IPS DF 4.7 (cell line): Measurements from ENCODE around the gene NTSR1.
A peak's percentile ranks its signal among the peaks of the same experiment; 100 is the strongest.

Experiments
- DNase-seq: peaks from one replicate; pipeline ENCODE4 v3.0.0-alpha.2; 2013; ENCODE audit warnings: low spot score; ENCODE audit errors: extremely low read depth

Gene NTSR1

DNA sequence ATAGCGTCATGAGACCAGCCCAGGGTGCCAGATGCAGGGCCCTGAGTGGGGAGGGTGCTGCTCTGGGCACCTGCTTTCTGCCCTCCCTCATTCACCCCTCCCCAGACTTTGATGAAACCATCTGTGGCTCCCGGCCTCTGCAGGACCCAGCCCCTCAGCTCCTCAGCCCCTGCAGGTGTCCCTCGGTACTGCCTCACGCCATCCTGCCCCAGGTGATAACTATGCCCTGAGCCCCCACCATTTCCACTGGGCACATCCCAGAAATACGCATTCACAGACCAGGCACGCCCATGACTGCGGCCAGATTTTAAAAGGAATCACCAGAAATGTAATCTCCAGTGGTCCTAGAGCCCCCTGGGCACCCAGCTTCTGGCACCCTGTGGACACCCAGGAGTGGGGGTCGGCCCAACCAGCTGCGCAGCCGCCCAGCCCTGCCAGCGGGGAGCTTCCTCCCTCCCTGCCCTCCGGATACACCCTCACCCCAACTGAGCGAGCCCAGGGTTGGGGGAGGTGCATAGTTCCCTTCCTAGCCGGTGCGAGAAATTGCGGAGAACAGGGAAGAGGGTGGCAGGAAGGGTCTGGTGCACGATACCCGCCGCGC lies 615 bp upstream of the NTSR1 start:
- peak; percentile 36 for DNase-seq

DNA sequence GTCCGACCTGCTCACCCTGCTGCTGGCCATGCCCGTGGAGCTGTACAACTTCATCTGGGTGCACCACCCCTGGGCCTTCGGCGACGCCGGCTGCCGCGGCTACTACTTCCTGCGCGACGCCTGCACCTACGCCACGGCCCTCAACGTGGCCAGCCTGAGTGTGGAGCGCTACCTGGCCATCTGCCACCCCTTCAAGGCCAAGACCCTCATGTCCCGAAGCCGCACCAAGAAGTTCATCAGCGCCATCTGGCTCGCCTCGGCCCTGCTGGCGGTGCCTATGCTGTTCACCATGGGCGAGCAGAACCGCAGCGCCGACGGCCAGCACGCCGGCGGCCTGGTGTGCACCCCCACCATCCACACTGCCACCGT lies 885 bp downstream of the NTSR1 start:
- DNase-seq, result no peak

DNA sequence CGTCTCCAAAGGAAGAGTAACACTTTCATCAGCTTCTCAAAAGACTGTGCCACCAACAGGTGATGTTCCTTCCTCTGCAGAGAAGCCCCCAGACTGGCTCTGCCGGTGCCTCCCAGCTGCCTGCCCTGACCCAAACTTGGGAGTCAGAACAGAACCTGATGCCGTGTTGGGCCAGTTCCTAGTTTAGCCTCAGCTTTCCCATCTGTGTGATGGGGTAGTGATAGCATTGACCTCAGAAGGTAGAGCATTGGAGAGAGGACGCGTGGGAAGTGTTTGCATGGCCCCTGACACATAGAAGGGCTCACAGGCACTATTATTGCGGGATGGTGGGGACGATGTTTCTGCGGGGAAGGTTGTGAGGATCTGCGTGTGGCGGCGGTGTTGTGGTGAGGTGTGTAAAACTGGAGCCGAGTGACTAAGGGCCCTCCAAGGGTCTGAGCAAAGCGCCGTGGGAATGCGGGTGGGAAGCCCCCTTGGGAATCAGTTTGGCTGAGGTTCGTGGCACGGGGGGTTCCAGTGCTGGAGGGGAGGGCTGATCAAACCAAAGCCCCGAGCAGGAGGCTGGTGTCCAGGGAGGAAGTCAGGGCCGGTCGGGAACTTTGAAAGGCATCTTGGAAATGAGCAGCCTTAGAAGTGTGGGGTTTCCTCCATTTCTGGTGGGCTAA lies 1.7 kb downstream of the NTSR1 start:
- no peak for DNase-seq

DNA sequence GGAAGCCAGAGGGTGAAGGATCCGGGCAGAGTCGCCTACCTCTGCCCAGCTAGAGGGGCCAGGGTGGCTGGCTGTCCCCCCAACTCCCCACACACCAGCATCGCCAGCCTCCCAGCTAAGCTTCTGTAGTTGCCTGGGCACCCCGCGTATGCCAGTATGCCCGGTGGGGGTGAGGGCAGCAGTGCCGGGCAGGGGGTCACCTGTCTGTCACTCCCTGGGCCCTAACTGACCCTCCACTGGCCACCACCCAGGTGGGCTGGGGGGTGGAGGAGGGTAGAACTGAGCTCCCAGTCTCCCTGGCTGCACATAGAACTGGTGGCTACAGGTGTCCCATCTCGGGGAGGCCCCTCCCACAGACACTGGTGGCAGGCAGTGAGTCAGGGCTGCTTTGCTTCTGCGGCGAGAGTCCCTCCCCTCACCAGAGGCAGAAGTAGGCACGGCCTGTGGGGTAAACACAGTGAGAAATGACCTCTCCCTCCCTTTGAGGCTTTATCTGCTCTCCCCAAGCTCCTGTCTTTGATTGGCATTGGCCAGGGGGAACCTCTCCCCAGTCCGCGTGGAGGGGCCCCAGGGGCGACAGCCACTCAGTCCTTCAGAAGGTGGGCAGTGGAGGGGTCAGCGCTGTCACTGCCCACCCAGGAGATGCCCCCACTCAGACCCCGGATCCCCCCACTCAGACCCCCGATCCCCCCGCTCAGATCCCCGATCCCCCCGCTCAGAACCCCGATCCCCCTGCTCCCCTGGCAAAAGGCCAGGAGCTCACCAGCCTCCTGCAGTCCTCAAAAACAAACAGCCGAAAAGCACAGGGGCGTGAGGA lies 2.5 kb downstream of the NTSR1 start:
- DNase-seq, result no peak

DNA sequence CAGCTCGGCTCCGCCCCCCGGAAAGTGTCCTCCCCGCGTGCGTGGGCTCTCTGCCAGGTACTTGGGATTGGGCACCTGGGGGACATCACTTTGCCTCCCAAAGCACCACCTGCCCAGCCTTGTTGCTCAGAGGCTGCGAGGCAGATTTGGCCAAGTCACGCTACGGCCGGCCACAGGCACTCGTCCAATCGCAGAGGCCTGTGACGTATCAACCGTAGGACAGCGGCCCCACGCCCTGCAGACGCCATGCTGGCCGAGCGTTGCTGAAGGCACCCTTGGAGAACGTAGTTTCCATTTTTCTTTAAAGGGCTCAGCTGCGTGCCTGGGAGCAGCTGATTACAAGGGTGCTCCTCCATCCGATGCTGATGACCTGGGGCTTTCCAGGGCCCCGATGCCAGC lies 3.1 kb downstream of the NTSR1 start:
- no peak for DNase-seq

DNA sequence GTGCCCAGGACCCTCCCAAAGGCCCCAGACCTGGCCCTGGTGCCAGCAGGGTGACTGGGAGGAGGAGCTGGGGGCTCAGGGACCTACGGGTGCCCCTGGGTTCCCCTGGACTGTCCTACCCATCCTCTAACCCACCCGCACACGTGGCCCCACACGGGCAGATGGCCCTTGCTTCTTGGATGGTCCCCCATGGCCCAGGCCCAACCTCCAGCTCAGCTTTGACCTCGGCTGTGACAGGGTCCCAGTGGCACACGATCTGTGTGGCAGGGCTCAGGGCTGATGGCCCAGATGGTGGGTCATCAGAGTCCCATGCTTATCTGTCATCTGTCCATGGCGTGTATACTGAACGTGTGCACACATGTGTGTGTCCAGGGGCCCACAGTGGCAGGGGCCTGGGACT lies 4.0 kb downstream of the NTSR1 start:
- DNase-seq, result no peak

DNA sequence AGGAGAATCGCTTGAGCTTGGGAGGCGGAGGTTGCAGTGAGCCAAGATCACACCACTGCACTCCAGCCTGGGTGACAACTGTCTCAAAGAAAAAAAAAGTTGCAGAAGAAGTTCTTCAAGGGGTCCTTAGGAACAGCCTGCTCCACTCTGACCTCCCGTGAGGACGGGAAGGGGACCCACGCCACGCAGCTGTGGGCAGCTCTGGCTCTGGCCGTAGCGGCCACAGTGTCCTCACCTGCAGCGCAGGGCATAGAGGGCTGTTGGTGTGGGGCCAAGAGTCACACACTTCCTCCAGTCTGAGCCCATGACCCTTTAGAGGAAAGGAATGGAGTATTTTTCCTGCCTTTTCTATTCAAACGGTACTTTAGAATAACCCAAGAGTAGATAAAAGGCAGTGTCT lies 5.4 kb downstream of the NTSR1 start:
- no peak for DNase-seq

DNA sequence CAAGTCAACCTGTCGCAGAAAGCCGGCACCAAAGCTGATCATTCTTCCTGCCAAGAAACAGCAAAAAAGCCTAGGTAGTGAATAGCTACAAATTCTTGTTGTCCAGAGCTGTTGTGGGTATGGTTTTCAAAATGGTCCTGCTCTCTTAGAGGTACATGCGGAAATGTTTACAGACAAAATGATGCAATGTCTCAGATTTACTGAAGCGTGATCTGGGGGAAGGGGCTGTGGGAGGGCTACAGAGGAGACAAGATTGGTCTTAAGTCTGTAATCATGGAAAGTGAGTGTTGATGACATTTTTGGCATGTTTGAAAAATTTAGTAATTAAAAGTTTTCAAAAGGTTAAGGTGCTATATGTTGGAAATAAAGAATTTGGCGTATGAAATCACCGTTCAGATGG lies 6.2 kb downstream of the NTSR1 start:
- DNase-seq, result no peak

DNA sequence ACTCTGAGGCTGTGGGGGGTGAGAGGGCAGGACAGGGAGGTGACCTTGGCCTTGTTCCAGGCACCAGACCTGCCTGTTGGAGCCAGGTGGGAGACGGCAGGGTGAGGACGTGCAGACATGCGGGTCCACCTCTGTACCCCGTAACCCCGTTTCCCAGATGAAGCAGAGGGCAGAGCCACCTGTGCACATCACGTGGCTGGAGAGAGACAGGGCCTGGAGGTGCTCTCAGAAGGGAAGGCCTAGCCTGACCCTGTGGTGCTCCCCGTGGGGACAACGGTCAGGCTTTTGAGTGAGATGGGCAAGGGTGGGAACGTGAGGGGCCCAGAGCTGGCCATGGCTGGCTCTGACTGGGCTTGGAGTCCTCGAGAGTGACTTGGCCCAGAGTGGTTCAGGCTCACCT lies 6.6 kb downstream of the NTSR1 start:
- DNase-seq, result no peak

DNA sequence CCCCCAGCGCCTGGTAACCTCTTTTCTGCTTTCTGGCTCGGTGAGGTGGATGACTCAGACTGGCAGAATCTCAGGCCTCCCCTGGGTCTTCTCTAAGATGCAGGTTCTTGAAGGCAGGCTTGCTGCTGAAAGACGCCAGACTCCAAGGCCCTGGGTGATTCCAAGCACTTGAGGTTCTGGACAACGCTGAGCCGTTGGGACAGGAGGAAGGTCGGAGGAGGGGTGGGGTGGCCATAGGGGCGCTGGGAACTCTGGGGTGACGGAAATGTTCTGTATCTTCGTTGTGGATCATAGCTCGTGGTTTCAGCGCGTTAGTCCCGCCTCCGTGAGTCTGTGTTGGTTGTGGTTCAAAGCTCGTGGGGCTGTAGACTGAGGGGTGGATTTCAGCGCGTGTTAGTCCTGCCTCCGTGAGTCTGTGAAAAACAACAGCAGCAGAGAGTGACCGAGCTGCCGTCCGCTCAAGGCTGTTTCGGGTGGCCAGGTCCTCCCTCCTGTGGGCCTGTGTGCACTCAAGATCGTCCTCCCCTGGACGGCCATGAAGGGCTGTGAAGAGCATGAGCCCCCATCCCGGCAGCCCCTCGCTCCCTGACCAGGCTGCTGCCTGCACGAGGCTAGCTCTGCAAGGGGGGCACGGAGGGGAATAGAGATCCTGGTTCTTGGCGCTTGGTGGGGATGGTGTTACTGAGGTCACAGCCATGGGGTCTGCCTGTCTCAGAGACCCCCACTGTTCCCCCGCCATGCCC lies 7.7 kb downstream of the NTSR1 start:
- no peak for DNase-seq

DNA sequence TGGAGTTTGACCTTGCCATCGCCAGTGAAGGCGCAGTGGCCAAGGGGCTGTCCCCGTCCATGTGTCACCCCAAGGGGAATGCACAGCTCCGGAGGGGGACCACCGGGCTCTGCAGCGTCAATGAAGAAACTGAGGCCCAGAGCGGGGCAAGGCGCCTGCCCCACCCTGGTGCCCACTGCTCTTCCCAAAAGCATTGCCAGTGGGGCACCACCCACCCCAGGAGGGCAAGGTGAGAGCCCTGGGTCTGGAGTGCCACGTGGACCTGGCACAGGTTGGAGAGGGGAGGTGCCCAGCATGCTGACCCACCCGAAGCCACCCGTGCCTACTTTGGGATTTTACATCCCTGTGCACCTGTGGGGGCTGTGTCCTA lies 8.3 kb downstream of the NTSR1 start:
- no peak for DNase-seq

DNA sequence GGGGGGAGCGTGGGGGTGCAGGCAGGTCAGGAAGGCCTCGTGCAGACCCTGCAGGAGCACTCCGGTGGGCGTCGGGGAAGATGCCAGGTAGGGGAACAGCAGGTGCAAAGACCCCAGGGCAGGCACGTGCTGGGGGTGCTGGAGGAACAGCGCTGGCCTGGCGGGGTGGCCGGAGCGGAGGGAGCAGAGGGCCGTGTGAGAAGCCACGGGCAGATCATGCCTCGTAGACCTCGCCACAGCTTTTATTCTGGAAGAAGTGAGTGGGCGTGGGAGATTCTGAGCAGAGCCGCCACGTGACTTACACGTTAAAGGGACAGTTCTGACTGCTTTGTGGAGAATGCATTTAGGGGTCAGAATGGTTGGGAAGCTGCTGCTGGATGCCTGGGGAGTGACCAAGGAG lies 9.3 kb downstream of the NTSR1 start:
- no peak for DNase-seq

DNA sequence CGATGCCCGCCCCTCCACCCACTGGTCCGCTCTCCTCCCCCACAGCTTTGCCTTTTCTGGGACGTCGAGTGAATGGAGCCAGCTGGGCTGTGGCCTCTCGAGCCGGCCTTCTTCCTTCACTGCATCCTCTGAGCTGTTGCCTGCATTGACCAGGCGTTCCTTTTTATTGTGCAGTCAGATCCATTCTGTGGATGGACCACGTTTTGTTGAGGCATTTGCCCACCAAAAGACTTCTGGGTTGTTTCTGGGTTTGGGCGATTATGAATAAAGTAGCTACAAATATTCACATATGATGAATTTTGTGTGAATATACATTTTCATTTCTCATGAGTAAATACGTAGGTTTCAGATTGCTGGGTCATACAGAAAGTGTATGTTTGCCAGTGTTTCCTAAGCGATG lies 9.9 kb downstream of the NTSR1 start:
- DNase-seq, result no peak

DNA sequence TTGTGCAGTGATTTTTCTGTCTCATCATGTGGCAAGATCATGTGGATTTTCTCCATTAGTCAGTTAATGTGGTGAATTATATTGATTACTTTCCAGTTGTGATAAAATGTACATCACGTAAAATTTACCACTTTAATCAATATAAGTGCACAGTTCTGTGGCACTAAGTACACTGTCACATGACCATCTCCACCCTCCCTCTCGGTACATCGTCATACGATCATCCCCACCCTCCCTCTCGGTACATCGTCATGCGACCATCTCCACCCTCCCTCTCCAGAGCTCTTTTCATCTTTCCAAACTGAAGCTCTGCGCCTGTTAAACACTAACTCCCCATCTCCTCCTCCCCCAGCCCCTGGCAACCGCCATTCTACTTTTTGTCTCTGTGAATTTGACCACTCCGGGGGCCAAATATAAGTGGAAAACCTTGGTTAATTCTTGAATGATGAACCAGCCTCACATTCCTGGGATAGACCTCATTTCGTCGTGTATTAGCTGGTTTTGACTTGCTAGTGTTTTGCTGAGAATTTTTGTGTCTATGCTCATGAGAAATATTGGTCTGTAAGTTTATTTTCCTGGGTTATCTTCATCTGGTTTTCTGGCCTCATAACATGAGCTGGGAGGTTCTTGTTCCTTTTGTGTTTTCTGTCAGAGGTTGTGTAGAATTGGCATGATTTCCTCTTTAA lies 10.8 kb downstream of the NTSR1 start:
- no peak for DNase-seq

DNA sequence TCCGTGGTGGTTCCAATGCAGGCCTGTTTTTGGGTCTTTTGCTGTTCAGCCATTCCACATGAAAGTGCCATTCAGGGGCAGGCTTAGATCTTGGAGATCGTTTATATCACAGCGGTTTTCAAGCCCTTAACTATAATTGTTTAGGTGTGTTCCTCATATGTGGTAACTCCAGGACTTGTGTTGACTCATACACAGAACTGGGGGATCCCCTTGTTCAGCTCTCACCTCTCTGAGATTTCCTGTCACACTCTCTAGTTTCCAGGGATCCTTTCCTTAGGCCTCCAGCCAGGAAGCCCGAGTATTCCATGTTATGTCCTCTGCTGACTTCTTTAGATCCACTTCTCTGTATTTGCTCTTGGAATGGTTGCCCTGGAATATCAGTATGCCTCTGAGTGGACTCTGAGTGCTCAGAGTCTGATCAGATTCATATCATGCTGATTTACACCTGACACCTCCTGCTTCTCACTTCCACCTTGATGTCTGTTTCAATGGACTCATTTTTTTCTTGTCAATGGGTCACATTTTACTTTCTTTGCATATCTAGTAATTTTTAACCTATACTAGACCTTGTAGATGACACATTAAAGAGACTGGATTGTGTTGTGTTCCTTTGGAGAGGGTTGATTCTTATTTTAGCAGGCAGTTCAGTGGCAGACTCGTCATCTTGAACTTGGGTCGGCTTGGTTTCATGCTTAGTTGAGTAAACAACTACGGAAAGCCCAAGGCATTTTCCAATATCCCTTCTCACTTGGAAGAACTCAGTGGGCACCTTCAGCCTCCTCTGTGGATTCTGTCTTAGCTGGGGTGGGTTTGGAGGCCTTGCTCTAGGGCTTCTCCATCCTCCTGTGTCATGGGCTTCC lies 13.1 kb downstream of the NTSR1 start:
- no peak for DNase-seq

DNA sequence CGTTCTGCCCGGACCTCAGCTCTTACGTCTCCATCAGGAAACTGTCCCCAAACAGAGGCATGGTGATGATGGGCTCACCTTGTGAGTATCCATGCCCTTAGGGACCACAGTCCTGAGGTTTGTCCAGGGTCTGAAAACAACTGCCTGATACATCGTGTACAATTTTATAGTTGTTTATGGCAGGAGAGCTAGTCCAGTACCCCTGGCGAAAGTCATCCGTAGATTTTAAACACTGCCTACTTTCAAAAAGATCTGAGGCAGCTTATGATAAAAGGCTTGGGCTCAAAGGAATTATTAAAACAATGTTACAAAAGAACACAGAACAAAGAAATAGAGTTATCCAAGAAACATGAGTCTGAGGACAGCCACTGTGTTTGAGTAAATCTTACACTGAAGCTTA lies 14.0 kb downstream of the NTSR1 start:
- no peak for DNase-seq

DNA sequence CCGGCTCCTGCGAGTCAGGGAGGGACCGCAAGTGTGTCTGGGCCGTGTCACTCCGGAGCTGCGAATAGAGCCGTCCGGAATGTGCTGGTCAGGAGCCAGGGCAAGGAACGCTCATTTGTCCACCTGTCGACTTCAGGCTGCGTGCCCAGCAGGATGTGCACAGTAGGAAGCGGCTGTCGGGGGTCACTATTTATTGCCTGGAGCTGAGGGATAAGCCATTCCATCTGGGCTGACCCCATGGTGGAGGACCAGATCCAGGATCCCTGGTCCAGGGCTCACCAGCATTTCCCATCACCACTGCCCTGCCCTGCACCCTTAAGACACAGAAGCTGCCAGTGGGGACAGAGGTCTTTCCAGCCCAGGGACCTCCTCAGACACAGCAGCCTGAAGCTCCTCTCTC lies 14.7 kb downstream of the NTSR1 start:
- no peak for DNase-seq

DNA sequence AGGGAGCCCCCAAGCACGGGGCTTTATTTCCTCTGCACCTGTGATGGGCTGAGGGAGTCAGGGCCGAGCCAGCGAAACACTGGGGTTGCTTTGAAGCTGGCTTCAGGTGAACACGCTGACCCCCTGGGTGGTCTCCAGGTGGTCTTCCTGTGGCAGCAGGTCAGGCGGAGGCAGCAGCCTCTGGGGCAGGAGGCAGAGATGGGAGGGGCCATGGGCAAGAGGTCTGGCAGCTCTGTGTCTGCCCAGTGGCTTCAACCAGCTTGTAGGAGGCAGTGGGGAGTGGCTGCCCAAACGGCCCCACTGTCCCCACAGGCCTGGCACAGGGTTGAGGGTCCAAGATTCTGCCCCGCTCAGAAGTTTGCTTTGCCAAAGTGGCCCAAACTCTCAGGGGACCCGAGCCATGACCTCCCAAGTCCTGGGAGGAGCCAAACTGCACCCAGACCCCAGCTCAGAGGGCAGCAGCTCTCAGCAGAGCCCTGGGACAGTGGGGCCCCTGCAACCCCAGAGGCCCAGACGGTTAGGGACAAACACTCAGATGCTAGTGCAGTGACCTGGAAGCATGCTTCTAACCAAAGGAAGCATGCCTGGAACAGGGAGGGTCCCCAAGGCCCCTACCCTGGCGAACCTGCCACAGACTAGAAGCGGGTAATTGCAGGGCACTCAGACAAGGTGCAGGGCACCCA lies 15.3 kb downstream of the NTSR1 start:
- no peak for DNase-seq

DNA sequence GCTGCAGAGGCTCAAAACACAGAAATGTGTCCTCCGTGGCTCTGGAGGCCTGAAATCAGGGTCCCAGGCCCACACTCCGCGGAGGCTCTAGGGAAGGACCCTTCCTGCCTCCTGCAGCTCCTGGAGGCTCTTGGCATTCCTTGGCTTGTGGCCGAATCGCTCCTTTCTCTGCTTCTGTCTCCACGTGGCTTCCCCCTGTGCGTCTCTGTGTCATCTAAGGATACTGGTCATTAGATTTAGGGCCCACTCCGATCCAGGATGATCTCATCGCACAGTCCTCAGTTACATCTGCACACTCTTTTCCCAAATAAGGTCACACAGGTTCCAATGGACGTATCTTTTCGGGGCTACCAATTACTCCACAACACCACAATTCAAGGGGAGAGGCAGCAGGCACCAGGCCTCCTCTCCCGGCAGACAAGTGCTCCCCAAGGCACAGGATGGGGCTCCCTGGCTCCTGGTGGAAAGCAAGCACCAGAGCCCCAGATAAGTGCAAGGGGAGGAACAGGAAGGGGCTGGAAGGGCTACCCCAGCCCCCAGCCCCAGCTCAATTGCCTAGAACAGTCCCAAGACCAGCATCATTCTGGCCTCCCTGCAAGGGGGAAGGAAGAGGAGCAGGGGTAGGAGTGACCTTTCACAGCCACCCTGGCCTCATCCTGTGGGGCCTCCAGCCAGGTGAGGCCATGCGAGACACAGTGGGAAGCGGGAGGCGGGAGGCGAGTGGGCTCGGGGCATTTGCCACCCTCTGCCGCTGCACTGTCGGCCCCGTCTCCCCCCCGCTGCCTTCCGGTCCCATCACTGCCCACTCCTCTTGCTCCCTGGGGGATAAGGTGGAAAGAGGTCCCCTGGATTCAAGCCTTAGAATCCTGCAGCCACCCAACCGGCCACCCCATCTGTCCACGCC lies 16.3 kb downstream of the NTSR1 start:
- no peak for DNase-seq
